DOHH2 (cell line): ENCODE measurements around the gene SLC2A3.

Source experiments
- CTCF ChIP-seq: fragments of 200-600 bp; sonication (generic); IDR thresholded peaks from one replicate; pipeline ENCODE4 v1.5.1; 2014; ENCODE audit warnings: antibody characterized with exemption, mild to moderate bottlenecking, low read depth, low read length; ENCODE audit not compliant: poor library complexity, severe bottlenecking
- EZH2phosphoT487 ChIP-seq: fragments of 200-600 bp; sonication (generic); IDR thresholded peaks from 2 replicates; pipeline ENCODE4 v1.6.1; 2017; ENCODE audit warnings: borderline replicate concordance, mild to moderate bottlenecking, antibody characterized with exemption, low read length, moderate library complexity, mixed read lengths

- no peak for TF ChIP-seq CTCF
- TF ChIP-seq EZH2phosphoT487: no peak
These were observed 996 bp downstream of the SLC2A3 start for GRCh38 chr12:7934889-7935492.
